Transverse colon (tissue), 4 donors: ENCODE measurements around the gene PTTG1. TPM values are rescaled to one million over a fixed set of nuclear protein-coding genes. Genes with fewer than 3 reads are reported as not detected.

Source experiments
- DNase-seq: peaks from one replicate; pipeline ENCODE4 v3.0.0-alpha.2; 2019
- H3K27ac ChIP-seq, 4 donors: fragments of 200-600 bp; sonication (generic); 2 replicates each; pipeline ENCODE4 v1.5.1; 2016 to 2018; ENCODE audit warnings: inconsistent platforms in 4 of 4
- H3K27me3 ChIP-seq: fragments of 200-600 bp; sonication (generic); 2 replicates; pipeline ENCODE4 v1.5.1; 2017; ENCODE audit warnings: inconsistent platforms
- H3K36me3 ChIP-seq, 4 donors: fragments of 200-600 bp; sonication (generic); 2 replicates each; pipeline ENCODE4 v1.5.1; 2017 to 2019; ENCODE audit warnings: inconsistent platforms in 4 of 4
- H3K4me1 ChIP-seq, 4 donors: fragments of 200-600 bp; sonication (generic); 2 replicates each; pipeline ENCODE4 v1.5.1; 2017 to 2020; ENCODE audit warnings: inconsistent platforms in 4 of 4
- H3K4me3 ChIP-seq, 4 donors: fragments of 200-600 bp; sonication (generic); 1 replicate in 1 of 4; 2 replicates in 3 of 4; pipeline versions ENCODE4 v1.5.1 to v1.6.1; 2017 to 2019; ENCODE audit warnings: inconsistent platforms in 4 of 4
- H3K9me3 ChIP-seq, 2 donors: fragments of 200-600 bp; sonication (generic); 2 replicates each; pipeline ENCODE4 v1.5.1; 2017 to 2019; ENCODE audit warnings: inconsistent platforms in 2 of 2
- EP300 ChIP-seq: sonication (generic); formaldehyde crosslinking; IDR thresholded peaks from one replicate; pipeline ENCODE4 v1.6.1; 2017; ENCODE audit warnings: antibody characterized with exemption, low read depth
- POLR2A ChIP-seq: fragments of 450-650 bp; IDR thresholded peaks from one replicate; pipeline ENCODE4 v1.6.1; 2016; ENCODE audit warnings: antibody characterized with exemption, mild to moderate bottlenecking, moderate library complexity
- POLR2AphosphoS5 ChIP-seq, 3 donors: sonication (generic); formaldehyde crosslinking; IDR thresholded peaks; one replicate each; pipeline ENCODE4 v1.6.1; 2016; ENCODE audit warnings: antibody characterized with exemption in 3 of 3
- WGBS, 2 donors: methylation state at CpG; one replicate each; pipeline ENCODE4 v1.1.5; 2018; ENCODE audit warnings: low coverage in 1 of 2; 5-methylcytosine and 5-hydroxymethylcytosine counted together
- in situ Hi-C, 4 donors: fragments of 200-750 bp; cut with MboI; loops; one replicate each; pipeline versions ENCODE4 v1.15.0 to v1.15.1; 2017; ENCODE audit warnings: low sequenced_read_pairs in 3 of 4, low pct_ligation_motif_present in 1 of 4, low pct_unique_long_range_greater_than_20kb in 1 of 4
- intact Hi-C: fragments of 100-400 bp; cut with DNase I; formaldehyde crosslinking; loops from one replicate; pipeline ENCODE4 v1.15.1; 2023; ENCODE audit warnings: low total_unique reads
- total RNA-seq, 4 donors: library from RNA; depleted of rRNA; stranded (reverse); fragments of >200 nt; gene quantifications; one replicate each; pipeline ENCODE4 v1.1.0, GENCODE V29; 2016
- TF ChIP-seq, protein P1 (sequence below), 5 experiments: fragments of 200-600 bp in 3 of 5; fragments of 450-650 bp in 2 of 5; sonication (generic) in 3 of 5; IDR thresholded peaks; 1 replicate in 2 of 5; 2 replicates in 3 of 5; pipeline ENCODE4 v1.5.1; 2016 to 2017; ENCODE audit warnings: antibody characterized with exemption in 5 of 5, inconsistent platforms in 3 of 5, mild to moderate bottlenecking in 2 of 5, moderate library complexity in 1 of 5

Gene PTTG1
- total RNA-seq, 4 donors from 2014 or later: 6.4 to 41.1 (median 15.2) TPM

DNA sequence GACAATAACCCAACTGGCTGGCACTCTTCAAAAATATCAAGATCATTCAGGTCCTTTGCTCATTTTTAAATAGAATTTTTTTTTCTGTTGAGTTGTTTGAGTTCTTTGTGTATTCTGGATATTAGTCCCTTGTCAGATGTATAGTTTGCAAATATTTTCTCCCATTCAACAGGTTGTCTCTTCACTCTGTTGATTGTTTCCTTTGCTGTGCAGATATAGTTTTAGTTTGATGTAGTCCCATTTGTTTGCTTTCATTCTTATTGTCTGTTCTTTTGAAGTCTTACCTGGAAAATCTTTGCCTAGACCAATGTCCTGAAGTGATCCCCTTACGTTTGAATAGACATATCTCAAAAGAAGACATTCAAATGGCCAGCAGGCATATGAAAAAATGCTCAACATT is 22.8 kb downstream of the PTTG1 start:
- WGBS, 2 donors: 80 to 83% methylated on average over 1 of the region's 1 CpG
- H3K4me3 ChIP-seq: no peak overlapping the region
- peaks cover 0 to 3% (median 0%) of the 10 kb centered on the region in 4 donors for H3K4me1 ChIP-seq
- H3K27me3 ChIP-seq: no peaks in the 10 kb centered on the region
- H3K36me3 ChIP-seq: no peaks in the 10 kb centered on the region
- intact Hi-C loops (no loop called here), in situ Hi-C loops (loop anchor here in 1 of 4 donors (25.0 kb wide), 1 partner anchor 168 kb away; no protein-coding TSS in a partner anchor)
- H3K27ac ChIP-seq: no peak overlapping the region
- no peak for TF ChIP-seq POLR2A
- TF ChIP-seq POLR2AphosphoS5 (IDR thresholded peaks at IDR 0.05): no peak
- no peak for TF ChIP-seq EP300
- TF ChIP-seq, protein P1, sequence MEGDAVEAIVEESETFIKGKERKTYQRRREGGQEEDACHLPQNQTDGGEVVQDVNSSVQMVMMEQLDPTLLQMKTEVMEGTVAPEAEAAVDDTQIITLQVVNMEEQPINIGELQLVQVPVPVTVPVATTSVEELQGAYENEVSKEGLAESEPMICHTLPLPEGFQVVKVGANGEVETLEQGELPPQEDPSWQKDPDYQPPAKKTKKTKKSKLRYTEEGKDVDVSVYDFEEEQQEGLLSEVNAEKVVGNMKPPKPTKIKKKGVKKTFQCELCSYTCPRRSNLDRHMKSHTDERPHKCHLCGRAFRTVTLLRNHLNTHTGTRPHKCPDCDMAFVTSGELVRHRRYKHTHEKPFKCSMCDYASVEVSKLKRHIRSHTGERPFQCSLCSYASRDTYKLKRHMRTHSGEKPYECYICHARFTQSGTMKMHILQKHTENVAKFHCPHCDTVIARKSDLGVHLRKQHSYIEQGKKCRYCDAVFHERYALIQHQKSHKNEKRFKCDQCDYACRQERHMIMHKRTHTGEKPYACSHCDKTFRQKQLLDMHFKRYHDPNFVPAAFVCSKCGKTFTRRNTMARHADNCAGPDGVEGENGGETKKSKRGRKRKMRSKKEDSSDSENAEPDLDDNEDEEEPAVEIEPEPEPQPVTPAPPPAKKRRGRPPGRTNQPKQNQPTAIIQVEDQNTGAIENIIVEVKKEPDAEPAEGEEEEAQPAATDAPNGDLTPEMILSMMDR (IDR thresholded peaks at IDR 0.05): no peak
- DNase-seq: no peak
- no peaks in the 10 kb centered on the region for H3K9me3 ChIP-seq

GRCh38 chr5:160445132-160445531 is 23.5 kb downstream of the PTTG1 start:
- 50 to 53% methylated on average over 1 of the region's 1 CpG for WGBS, 2 donors
- intact Hi-C loops (no loop called here), in situ Hi-C loops (loop anchor here in 1 of 4 donors (25.0 kb wide), 1 partner anchor 167 kb away; no protein-coding TSS in a partner anchor)
- TF ChIP-seq EP300 (no peak), POLR2A (no peak)
- TF ChIP-seq, protein P1 (IDR thresholded peaks at IDR 0.05): no peak
- no peaks in the 10 kb centered on the region for H3K27me3 ChIP-seq
- no peaks in the 10 kb centered on the region for H3K36me3 ChIP-seq
- no peaks in the 10 kb centered on the region for H3K4me1 ChIP-seq
- H3K4me3 ChIP-seq: no peak overlapping the region
- no peak overlapping the region for H3K27ac ChIP-seq
- H3K9me3 ChIP-seq: no peaks in the 10 kb centered on the region
- DNase-seq: no peak

- Histone ChIP-seq H3K27ac (no peak overlapping the region), H3K9me3 (no peaks in the 10 kb centered on the region), H3K36me3 (no peaks in the 10 kb centered on the region), H3K4me1 (no peaks in the 10 kb centered on the region), H3K27me3 (no peaks in the 10 kb centered on the region), H3K4me3 (no peak overlapping the region)
- intact Hi-C loops (no loop called here), in situ Hi-C loops (loop anchor here in 1 of 4 donors (25.0 kb wide), 1 partner anchor 167 kb away; no protein-coding TSS in a partner anchor)
- TF ChIP-seq POLR2AphosphoS5 (IDR thresholded peaks at IDR 0.05): no peak
- no peak for TF ChIP-seq POLR2A
- no peak for TF ChIP-seq EP300
- TF ChIP-seq, protein P1 (IDR thresholded peaks at IDR 0.05): no peak
- DNase-seq: no peak
Observed at GRCh38 chr5:160445751-160446150, 24.1 kb downstream of the PTTG1 start.

DNA sequence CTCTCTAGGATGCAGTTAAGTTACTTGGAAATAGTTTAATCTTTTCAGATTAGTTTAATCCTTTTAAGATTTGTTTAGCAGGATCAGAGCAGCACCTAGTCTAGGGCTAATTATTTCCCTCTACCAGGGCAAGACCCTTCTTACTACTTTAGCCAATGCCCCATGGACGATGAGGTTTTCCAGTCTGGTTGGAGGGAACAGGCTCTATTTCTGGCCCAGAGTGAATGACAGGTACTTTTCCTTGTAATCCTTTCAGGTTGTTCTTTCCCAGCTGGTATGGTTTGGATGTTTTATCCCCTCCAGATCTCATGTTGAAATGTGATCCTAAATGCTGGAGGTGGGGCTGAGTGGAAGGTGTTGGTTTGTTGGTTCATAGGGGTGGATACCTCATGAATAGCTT is 27.2 kb downstream of the PTTG1 start:
- Histone ChIP-seq H3K27me3 (no peaks in the 10 kb centered on the region), H3K9me3 (no peaks in the 10 kb centered on the region), H3K4me1 (no peaks in the 10 kb centered on the region), H3K27ac (no peak overlapping the region), H3K4me3 (no peak overlapping the region), H3K36me3 (no peaks in the 10 kb centered on the region)
- intact Hi-C loops (no loop called here), in situ Hi-C loops (loop anchor here in 1 of 4 donors (25.0 kb wide), 1 partner anchor 163 kb away; no protein-coding TSS in a partner anchor)
- no peak for DNase-seq
- 100% methylated on average over 1 of the region's 1 CpG; no CpG with 5 or more reads in 1 of the 2 donors for WGBS, 2 donors
- TF ChIP-seq POLR2A (no peak), EP300 (no peak), POLR2AphosphoS5 (IDR thresholded peaks at IDR 0.05) (no peak)
- TF ChIP-seq, protein P1 (IDR thresholded peaks at IDR 0.05): no peak
